Measurements from ENCODE around the gene STMP1. TPM values are rescaled to one million over a fixed set of nuclear protein-coding genes. Genes with fewer than 3 reads are reported as not detected.
A peak's percentile ranks its signal among the peaks of the same experiment; 100 is the strongest.

Gene STMP1
- total and polyA plus RNA-seq, 2 of the 4 experiments (the other 2 are of a cell fraction), result 6.1 to 28.3 TPM

DNA sequence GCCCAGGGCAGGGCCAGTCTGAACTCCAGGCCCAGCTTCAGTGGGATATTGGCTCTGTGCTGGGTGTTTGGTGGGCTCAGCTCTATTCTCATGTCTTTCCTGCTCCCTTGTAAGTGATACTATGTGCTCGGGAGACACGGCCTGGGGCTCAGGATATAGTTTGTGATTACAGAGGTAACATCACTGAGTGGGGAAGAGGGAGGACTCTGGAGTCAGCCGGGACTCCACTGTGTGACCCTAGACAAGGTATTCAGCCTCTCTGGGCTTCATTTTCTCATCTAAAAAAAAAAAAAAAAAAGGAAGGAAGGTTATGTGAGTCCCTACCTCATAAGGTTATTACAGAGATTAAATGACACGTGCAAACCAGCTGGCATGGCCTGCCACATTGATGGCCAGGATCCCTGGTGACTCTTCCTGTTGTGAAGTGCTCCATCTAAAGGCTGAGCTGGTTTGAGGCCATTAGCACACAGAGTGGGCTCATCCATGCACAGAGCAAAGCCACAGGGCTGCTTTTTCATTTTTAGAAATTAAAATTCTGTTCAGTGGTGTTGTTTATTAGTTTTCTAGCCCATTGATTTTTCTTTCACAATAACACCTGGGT lies 50.0 kb downstream of the STMP1 start:
- ATAC-seq (ENCODE audit: low read depth) (no peak), DNase-seq (no peak)
- Histone ChIP-seq H3K18ac (ENCODE audit: low read depth, low read length) (no peak overlapping the region), H3K79me1 (ENCODE audit: low read depth in 1 of 2, low read length in 2 of 2) (peaks cover 0 to 8% of the 10 kb centered on the region in 2 experiments; a peak in 2 of 4 replicates), H3K27ac (ENCODE audit: insufficient read depth, low read length) (no peak overlapping the region), H4K20me1 (ENCODE audit: insufficient read depth, low read length) (no peaks in the 10 kb centered on the region), H3K14ac (replicated peaks; ENCODE audit: low read depth, low read length) (no peak overlapping the region; the same call in 1 of the 2 replicates), H4K5ac (ENCODE audit: low read depth, low read length) (no peak overlapping the region), H2AFZ (replicated peaks; ENCODE audit: low read length, poor library complexity) (no peak overlapping the region), H3K56ac (ENCODE audit: extremely low read depth, insufficient read depth, low read length) (no peak overlapping the region), H3K4me3 (ENCODE audit: insufficient read depth, low read depth, low read length) (no peak overlapping the region), H3K23ac (ENCODE audit: low read depth, low read length) (no peak overlapping the region), H2BK20ac (ENCODE audit: low read depth, low read length) (peak overlapping the region; percentile 27; the same call in 1 of the 2 replicates), H3K4me2 (ENCODE audit: low read depth, low read length) (no peak overlapping the region), H3K4me1 (ENCODE audit: control insufficient read depth, insufficient read depth, low read length) (peaks cover 20% of the 10 kb centered on the region), H2AK9ac (replicated peaks; ENCODE audit: low read depth, low read length, poor library complexity) (peak overlapping the region; percentile 18), H3K4ac (ENCODE audit: low read depth, low read length) (no peak overlapping the region), H3K27me3 (ENCODE audit: control insufficient read depth, insufficient read depth, low read length) (no peaks in the 10 kb centered on the region), H4K91ac (ENCODE audit: insufficient read depth, low read depth, low read length) (no peak overlapping the region), H2AK5ac (ENCODE audit: low read depth, low read length) (peak overlapping the region; percentile 71), H3K9ac (ENCODE audit: low read depth, low read length) (no peak overlapping the region), H3K9me1 (ENCODE audit: insufficient read depth, low read length) (peaks cover 22% of the 10 kb centered on the region), H2BK5ac (ENCODE audit: low read depth, low read length, poor library complexity, severe bottlenecking) (no peak overlapping the region), H4K8ac (ENCODE audit: low read depth in 2 of 2, low read length in 2 of 2) (no peak overlapping the region), H2BK120ac (ENCODE audit: low read depth, low read length) (no peak overlapping the region; the same call in 1 of the 2 replicates), H3K36me3 (ENCODE audit: control insufficient read depth, insufficient read depth, low read length) (no peaks in the 10 kb centered on the region), H3K9me3 (ENCODE audit: control insufficient read depth, insufficient read depth, low read length) (no peaks in the 10 kb centered on the region), H2BK15ac (ENCODE audit: low read depth, low read length) (no peak overlapping the region; the same call in 2 of the 3 replicates)
- in situ Hi-C loops (cut with MboI; ENCODE audit: low sequenced_read_pairs), result no loop called here
- POLR2A ChIA-PET (ENCODE audit: unreplicated experiment), result interaction anchor here (0.5 kb wide), 1 partner anchor 52 kb away, joined by 5 read pairs; no protein-coding TSS in a partner anchor
- TF ChIP-seq BHLHE40 (IDR thresholded peaks at IDR 0.05; ENCODE audit: low read depth, low read length) (no peak), CHD1 (IDR thresholded peaks at IDR 0.05; ENCODE audit: low read depth, low read length) (no peak), POLR2A (IDR thresholded peaks at IDR 0.05; ENCODE audit: low read depth, low read length) (no peak), MAZ (IDR thresholded peaks at IDR 0.05; ENCODE audit: borderline replicate concordance, low read depth, low read length) (no peak), MXI1 (IDR thresholded peaks at IDR 0.05; ENCODE audit: borderline replicate concordance, low read depth, low read length) (no peak)
- TF ChIP-seq, protein P1, sequence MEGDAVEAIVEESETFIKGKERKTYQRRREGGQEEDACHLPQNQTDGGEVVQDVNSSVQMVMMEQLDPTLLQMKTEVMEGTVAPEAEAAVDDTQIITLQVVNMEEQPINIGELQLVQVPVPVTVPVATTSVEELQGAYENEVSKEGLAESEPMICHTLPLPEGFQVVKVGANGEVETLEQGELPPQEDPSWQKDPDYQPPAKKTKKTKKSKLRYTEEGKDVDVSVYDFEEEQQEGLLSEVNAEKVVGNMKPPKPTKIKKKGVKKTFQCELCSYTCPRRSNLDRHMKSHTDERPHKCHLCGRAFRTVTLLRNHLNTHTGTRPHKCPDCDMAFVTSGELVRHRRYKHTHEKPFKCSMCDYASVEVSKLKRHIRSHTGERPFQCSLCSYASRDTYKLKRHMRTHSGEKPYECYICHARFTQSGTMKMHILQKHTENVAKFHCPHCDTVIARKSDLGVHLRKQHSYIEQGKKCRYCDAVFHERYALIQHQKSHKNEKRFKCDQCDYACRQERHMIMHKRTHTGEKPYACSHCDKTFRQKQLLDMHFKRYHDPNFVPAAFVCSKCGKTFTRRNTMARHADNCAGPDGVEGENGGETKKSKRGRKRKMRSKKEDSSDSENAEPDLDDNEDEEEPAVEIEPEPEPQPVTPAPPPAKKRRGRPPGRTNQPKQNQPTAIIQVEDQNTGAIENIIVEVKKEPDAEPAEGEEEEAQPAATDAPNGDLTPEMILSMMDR (conservative IDR thresholded peaks at IDR 0.05; ENCODE audit: low read depth, low read length), result 0 out of 2 replicates have a peak, but pooled peaks have one; percentile 4
- intact Hi-C loops (cut with micrococcal nuclease), result no loop called here
- dilution Hi-C loops (cut with HindIII; ENCODE audit: low sequenced_read_pairs, unreplicated experiment), result no loop called here
- WGBS, 2 experiments (ENCODE audit: extremely low coverage in 2 of 2, insufficient read length in 1 of 2), result no CpG with 5 or more reads among the region's 4 CpGs
- no TSS peak for BruUV-seq (replicated peaks)
- CTCF ChIA-PET, result interaction anchor here (0.6 to 1.3 kb wide), 3 partner anchors 21 to 53 kb away, joined by 4 to 8 read pairs (median 5); no protein-coding TSS in a partner anchor

All from IMR-90 (cell line).